HCT116 (cell line): ENCODE data around the gene F2R. TPM values are rescaled to one million over a fixed set of nuclear protein-coding genes. Genes with fewer than 3 reads are reported as not detected.
"Not testable (repeated sequence)": the region's sequence is repeated elsewhere in the genome, so short reads cannot be mapped to it uniquely, and the experiment has no call there.

ENCODE experiments used
- ATAC-seq: fragments of 200-7000 bp; cut with Tn5 transposase; 2 replicates; pipeline ENCODE4 v1.9.1; 2020; ENCODE audit warnings: mild to moderate bottlenecking, moderate library complexity
- BruUV-seq: library from RNA; stranded (reverse); fragments of 400-500 nt; replicated peaks from 2 replicates; lab custom pipeline; 2021; lab: Mats Ljungman, UMichigan
- CTCF ChIA-PET: fragments of 300-600 bp; sonication (Branson Sonifier 250); formaldehyde crosslinking; loops from one replicate; lab custom pipeline; 2021; ENCODE audit warnings: antibody characterized with exemption; lab: Charles Lee
- POLR2A ChIA-PET: fragments of 300-600, 350-600 bp; sonication (Branson Sonifier 250); formaldehyde crosslinking; loops from one replicate; lab custom pipeline; 2021; ENCODE audit warnings: antibody characterized with exemption; lab: Charles Lee
- RAD21 ChIA-PET, 2 experiments: fragments of 300-600 bp; sonication (Branson Sonifier 250); formaldehyde crosslinking; loops; one replicate each; lab custom pipeline; 2023; ENCODE audit warnings: low total read pairs in 2 of 2; ENCODE audit not compliant: uncharacterized antibody in 2 of 2, unreplicated experiment in 2 of 2, low non-redundant PET in 1 of 2; lab: Charles Lee
- DNase-seq: peaks from one replicate; pipeline ENCODE4 v3.0.0-alpha.2; 2010; ENCODE audit warnings: low read depth, low spot score
- H2AFZ ChIP-seq: fragments of 200-600 bp; shearing (Covaris generic), sonication (generic); 2 replicates; pipeline ENCODE4 v1.6.1; 2017; ENCODE audit warnings: low read depth, mixed run types, mixed read lengths, antibody characterized with exemption, low read length; ENCODE audit not compliant: poor library complexity, severe bottlenecking
- H3K27ac ChIP-seq: 2 replicates; pipeline ENCODE4 v1.5.1; 2012; ENCODE audit warnings: low read depth, low read length
- H3K27me3 ChIP-seq: fragments of 200-600 bp; sonication (generic); 2 replicates; pipeline ENCODE4 v1.6.1; 2016; ENCODE audit warnings: mixed run types, low read length, mixed read lengths; ENCODE audit not compliant: insufficient read depth
- H3K36me3 ChIP-seq, 2 experiments: fragments of 200-500 bp in 1 of 2; fragments of 200-600 bp in 1 of 2; sonication (Bioruptor generic) in 1 of 2; sonication (generic) in 1 of 2; 2 replicates each; pipeline versions ENCODE4 v1.5.1 to v1.6.1; 2014 to 2016; ENCODE audit warnings: low read length in 2 of 2, inconsistent platforms in 1 of 2, mixed read lengths in 1 of 2, mixed run types in 1 of 2; ENCODE audit not compliant: insufficient read depth in 2 of 2, control insufficient read depth in 1 of 2
- H3K4me1 ChIP-seq, 2 experiments: fragments of 200-600 bp in 1 of 2; sonication (generic) in 1 of 2; 2 replicates each; pipeline versions ENCODE4 v1.5.1 to v1.6.1; 2012 to 2017; ENCODE audit warnings: low read length in 2 of 2, inconsistent platforms in 1 of 2, mild to moderate bottlenecking in 1 of 2, mixed read lengths in 1 of 2, mixed run types in 1 of 2, moderate library complexity in 1 of 2; ENCODE audit not compliant: insufficient read depth in 2 of 2, control insufficient read depth in 1 of 2
- H3K4me2 ChIP-seq: fragments of 200-600 bp; sonication (generic); 2 replicates; pipeline ENCODE4 v1.6.1; 2017; ENCODE audit warnings: mixed run types, low read length, mixed read lengths
- H3K4me3 ChIP-seq, 2 experiments: fragments of 200-600 bp in 1 of 2; sonication (generic) in 1 of 2; replicated peaks in 1 of 2; 2 replicates each; pipeline ENCODE4 v1.5.1; 2011 to 2016; ENCODE audit warnings: low read length in 2 of 2, control low read depth in 1 of 2, low read depth in 1 of 2, mild to moderate bottlenecking in 1 of 2, mixed read lengths in 1 of 2, mixed run types in 1 of 2
- H3K79me2 ChIP-seq: fragments of 200-600 bp; sonication (generic); 2 replicates; pipeline ENCODE4 v1.6.1; 2017; ENCODE audit warnings: mild to moderate bottlenecking, mixed run types, low read length, moderate library complexity, mixed read lengths; ENCODE audit not compliant: insufficient read depth
- H3K9ac ChIP-seq: fragments of 200-600 bp; sonication (generic); 2 replicates; pipeline ENCODE4 v1.6.1; 2016; ENCODE audit warnings: low read length, mixed read lengths
- H3K9me2 ChIP-seq: fragments of 200-600 bp; sonication (generic), shearing (Covaris generic); 2 replicates; pipeline ENCODE4 v1.6.1; 2017; ENCODE audit warnings: mixed run types, mild to moderate bottlenecking, moderate library complexity; ENCODE audit not compliant: insufficient read depth
- H3K9me3 ChIP-seq, 2 experiments: fragments of 200-500 bp in 1 of 2; fragments of 200-600 bp in 1 of 2; sonication (Bioruptor generic) in 1 of 2; sonication (generic) in 1 of 2; 2 replicates each; pipeline ENCODE4 v1.6.1; 2014 to 2017; ENCODE audit warnings: low read length in 2 of 2, mixed read lengths in 2 of 2, inconsistent platforms in 1 of 2, low read depth in 1 of 2, mild to moderate bottlenecking in 1 of 2, mixed run types in 1 of 2, moderate library complexity in 1 of 2; ENCODE audit not compliant: control insufficient read depth in 1 of 2, insufficient read depth in 1 of 2
- H4K20me1 ChIP-seq: fragments of 200-600 bp; sonication (generic), shearing (Covaris generic); 2 replicates; pipeline ENCODE4 v1.6.1; 2017; ENCODE audit warnings: mixed run types, mild to moderate bottlenecking, moderate library complexity; ENCODE audit not compliant: insufficient read depth
- ELF1 ChIP-seq: IDR thresholded peaks from 2 replicates; pipeline ENCODE4 v1.6.1; 2012; ENCODE audit warnings: low read depth, borderline replicate concordance
- EZH2 ChIP-seq: fragments of 200-600 bp; sonication (generic); IDR thresholded peaks from 2 replicates; pipeline ENCODE4 v1.6.1; 2017; ENCODE audit warnings: antibody characterized with exemption, mixed run types
- JUND ChIP-seq: IDR thresholded peaks from 2 replicates; pipeline ENCODE4 v1.6.1; 2012
- POLR2A ChIP-seq: IDR thresholded peaks from 2 replicates; pipeline ENCODE4 v1.7.0; 2011; ENCODE audit warnings: borderline replicate concordance; ENCODE audit not compliant: insufficient read depth, insufficient read length; ENCODE audit errors: extremely low read depth
- RAD21 ChIP-seq: IDR thresholded peaks from 2 replicates; pipeline ENCODE4 v1.6.1; 2012; ENCODE audit warnings: low read depth, mild to moderate bottlenecking
- SIN3A ChIP-seq: IDR thresholded peaks from 2 replicates; pipeline ENCODE4 v1.6.1; 2012; ENCODE audit warnings: low read depth
- SP1 ChIP-seq: IDR thresholded peaks from 2 replicates; pipeline ENCODE4 v1.6.1; 2012; ENCODE audit warnings: low read depth
- SRF ChIP-seq: IDR thresholded peaks from 2 replicates; pipeline ENCODE4 v1.6.1; 2012; ENCODE audit warnings: low read depth
- TCF7L2 ChIP-seq: IDR thresholded peaks from 2 replicates; pipeline ENCODE4 v1.7.0; 2011; ENCODE audit warnings: borderline replicate concordance, inconsistent platforms; ENCODE audit not compliant: insufficient read depth, insufficient read length; ENCODE audit errors: extremely low read depth
- YY1 ChIP-seq: IDR thresholded peaks from 2 replicates; pipeline ENCODE4 v1.6.1; 2011; ENCODE audit warnings: low read length, low read depth, moderate library complexity, mild to moderate bottlenecking; ENCODE audit not compliant: insufficient replicate concordance; ENCODE audit errors: extremely low read depth
- ZFX ChIP-seq: fragments of 450-650 bp; IDR thresholded peaks from 2 replicates; pipeline ENCODE4 v1.6.1; 2017
- intact Hi-C: fragments of 100-400 bp; cut with micrococcal nuclease; formaldehyde crosslinking; loops from 2 replicates; pipeline ENCODE4 v1.10.0; 2022
- total RNA-seq: library from RNA; stranded (reverse); gene quantifications from one replicate; pipeline ENCODE4 v1.2.1, GENCODE V29; 2021; ENCODE audit not compliant: unreplicated experiment
- TF ChIP-seq, protein P1 (sequence below), 3 experiments: fragments of 200-600 bp in 1 of 3; sonication (generic) in 1 of 3; IDR thresholded peaks in 2 of 3; conservative IDR thresholded peaks in 1 of 3; 2 replicates each; pipeline ENCODE4 v1.5.1; 2012 to 2017; ENCODE audit warnings: low read depth in 2 of 3, low read length in 2 of 3, antibody characterized with exemption in 1 of 3, borderline replicate concordance in 1 of 3, control low read depth in 1 of 3, mild to moderate bottlenecking in 1 of 3, mixed read lengths in 1 of 3, mixed run types in 1 of 3, moderate library complexity in 1 of 3; ENCODE audit not compliant: insufficient read depth in 1 of 3
- TF ChIP-seq, protein P2 (sequence below): IDR thresholded peaks from 2 replicates; pipeline ENCODE4 v1.6.1; 2012
- TF ChIP-seq, protein P3 (sequence below): IDR thresholded peaks from 2 replicates; pipeline ENCODE4 v1.6.1; 2011; ENCODE audit warnings: mild to moderate bottlenecking, low read length, moderate library complexity; ENCODE audit not compliant: insufficient replicate concordance; ENCODE audit errors: extremely low read depth

Gene F2R
- total RNA-seq, 1 experiment from 2014 or later, result 16.6 TPM

DNA sequence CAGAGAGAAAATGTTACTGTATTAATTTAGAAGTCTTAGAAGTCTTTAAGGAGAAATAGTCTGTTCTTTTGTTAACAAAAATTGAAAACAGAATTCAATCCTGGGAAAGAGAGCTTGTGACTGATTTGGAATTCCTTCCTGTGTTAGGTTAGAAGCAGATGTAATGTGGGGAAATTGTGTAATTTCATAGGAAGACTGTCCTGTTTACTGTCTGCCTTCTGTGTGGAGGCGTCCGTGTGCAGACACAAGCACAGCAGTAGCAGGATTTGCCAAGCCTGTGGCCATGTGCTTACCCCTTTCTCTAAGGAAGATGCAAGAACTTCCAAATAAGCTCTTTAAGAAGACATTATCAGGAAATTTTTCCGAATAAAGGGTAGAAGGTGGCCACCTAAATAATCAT is 36.7 kb upstream of the F2R start:
- ATAC-seq (no peak), DNase-seq (no peak)
- Histone ChIP-seq H3K27ac (no peak overlapping the region), H3K4me3 (no peak overlapping the region), H4K20me1 (no peaks in the 10 kb centered on the region), H3K27me3 (no peaks in the 10 kb centered on the region), H3K4me2 (no peak overlapping the region), H3K4me1 (no peaks in the 10 kb centered on the region), H3K9me2 (no peaks in the 10 kb centered on the region), H3K36me3 (no peaks in the 10 kb centered on the region), H3K79me2 (no peaks in the 10 kb centered on the region), H3K9me3 (no peaks in the 10 kb centered on the region), H3K9ac (no peak overlapping the region), H2AFZ (no peak overlapping the region)
- no peak for TF ChIP-seq ELF1
- no peak for TF ChIP-seq JUND
- no peak for TF ChIP-seq RAD21
- TF ChIP-seq YY1, result no peak
- TF ChIP-seq ZFX, result no peak
- TF ChIP-seq, protein P1, sequence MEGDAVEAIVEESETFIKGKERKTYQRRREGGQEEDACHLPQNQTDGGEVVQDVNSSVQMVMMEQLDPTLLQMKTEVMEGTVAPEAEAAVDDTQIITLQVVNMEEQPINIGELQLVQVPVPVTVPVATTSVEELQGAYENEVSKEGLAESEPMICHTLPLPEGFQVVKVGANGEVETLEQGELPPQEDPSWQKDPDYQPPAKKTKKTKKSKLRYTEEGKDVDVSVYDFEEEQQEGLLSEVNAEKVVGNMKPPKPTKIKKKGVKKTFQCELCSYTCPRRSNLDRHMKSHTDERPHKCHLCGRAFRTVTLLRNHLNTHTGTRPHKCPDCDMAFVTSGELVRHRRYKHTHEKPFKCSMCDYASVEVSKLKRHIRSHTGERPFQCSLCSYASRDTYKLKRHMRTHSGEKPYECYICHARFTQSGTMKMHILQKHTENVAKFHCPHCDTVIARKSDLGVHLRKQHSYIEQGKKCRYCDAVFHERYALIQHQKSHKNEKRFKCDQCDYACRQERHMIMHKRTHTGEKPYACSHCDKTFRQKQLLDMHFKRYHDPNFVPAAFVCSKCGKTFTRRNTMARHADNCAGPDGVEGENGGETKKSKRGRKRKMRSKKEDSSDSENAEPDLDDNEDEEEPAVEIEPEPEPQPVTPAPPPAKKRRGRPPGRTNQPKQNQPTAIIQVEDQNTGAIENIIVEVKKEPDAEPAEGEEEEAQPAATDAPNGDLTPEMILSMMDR (IDR thresholded peaks at IDR 0.05 in 2 of 3, conservative IDR thresholded peaks at IDR 0.05 in 1 of 3; ENCODE audit: borderline replicate concordance in 1 of 3, insufficient read depth in 1 of 3, low read depth in 2 of 3, low read length in 2 of 3), result no peak
- TF ChIP-seq SRF, result no peak
- TF ChIP-seq, protein P2, sequence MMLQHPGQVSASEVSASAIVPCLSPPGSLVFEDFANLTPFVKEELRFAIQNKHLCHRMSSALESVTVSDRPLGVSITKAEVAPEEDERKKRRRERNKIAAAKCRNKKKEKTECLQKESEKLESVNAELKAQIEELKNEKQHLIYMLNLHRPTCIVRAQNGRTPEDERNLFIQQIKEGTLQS, result no peak
- TF ChIP-seq, protein P3, sequence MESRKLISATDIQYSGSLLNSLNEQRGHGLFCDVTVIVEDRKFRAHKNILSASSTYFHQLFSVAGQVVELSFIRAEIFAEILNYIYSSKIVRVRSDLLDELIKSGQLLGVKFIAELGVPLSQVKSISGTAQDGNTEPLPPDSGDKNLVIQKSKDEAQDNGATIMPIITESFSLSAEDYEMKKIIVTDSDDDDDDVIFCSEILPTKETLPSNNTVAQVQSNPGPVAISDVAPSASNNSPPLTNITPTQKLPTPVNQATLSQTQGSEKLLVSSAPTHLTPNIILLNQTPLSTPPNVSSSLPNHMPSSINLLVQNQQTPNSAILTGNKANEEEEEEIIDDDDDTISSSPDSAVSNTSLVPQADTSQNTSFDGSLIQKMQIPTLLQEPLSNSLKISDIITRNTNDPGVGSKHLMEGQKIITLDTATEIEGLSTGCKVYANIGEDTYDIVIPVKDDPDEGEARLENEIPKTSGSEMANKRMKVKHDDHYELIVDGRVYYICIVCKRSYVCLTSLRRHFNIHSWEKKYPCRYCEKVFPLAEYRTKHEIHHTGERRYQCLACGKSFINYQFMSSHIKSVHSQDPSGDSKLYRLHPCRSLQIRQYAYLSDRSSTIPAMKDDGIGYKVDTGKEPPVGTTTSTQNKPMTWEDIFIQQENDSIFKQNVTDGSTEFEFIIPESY, result no peak
- no peak for TF ChIP-seq SP1
- TF ChIP-seq EZH2, result no peak
- TF ChIP-seq POLR2A, result no peak
- TF ChIP-seq TCF7L2, result no peak
- no peak for TF ChIP-seq SIN3A
- RAD21 ChIA-PET, result no interaction called here
- no TSS peak for BruUV-seq
- POLR2A ChIA-PET, result no interaction called here
- CTCF ChIA-PET, result no interaction called here
- intact Hi-C loops, result no loop called here

DNA sequence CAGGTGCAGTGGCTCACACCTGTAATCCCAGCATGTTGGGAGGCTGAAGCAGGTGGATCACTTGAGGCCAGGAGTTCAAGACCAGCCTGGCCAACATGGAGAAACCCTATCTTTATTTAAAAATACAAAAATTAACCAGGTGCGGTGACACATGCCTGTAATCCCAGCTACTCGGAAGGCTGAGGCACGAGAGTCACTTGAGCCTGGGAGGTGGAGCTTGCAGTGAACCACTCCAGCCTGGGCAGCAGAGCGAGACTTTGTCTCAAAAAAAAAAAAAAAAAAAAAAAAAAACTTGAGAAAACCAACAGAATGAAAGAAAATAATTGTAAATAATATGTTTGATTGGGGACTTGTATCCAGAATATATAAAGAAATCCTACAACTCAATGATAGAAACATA is 35.1 kb upstream of the F2R start:
- POLR2A ChIA-PET, H3K9me2 ChIP-seq, H3K27ac ChIP-seq, CTCF ChIA-PET, intact Hi-C loops, H2AFZ ChIP-seq, H3K4me1 ChIP-seq, H3K27me3 ChIP-seq, H3K4me3 ChIP-seq, DNase-seq, H3K9me3 ChIP-seq, H4K20me1 ChIP-seq, H3K4me2 ChIP-seq, H3K79me2 ChIP-seq, RAD21 ChIA-PET, H3K36me3 ChIP-seq, ATAC-seq, BruUV-seq, H3K9ac ChIP-seq: not testable (repeated sequence)
